Mononuclear cell (primary cell): ENCODE results near the gene C12orf57. TPM values are rescaled to one million over a fixed set of nuclear protein-coding genes. Genes with fewer than 3 reads are reported as not detected.

Experiments
- H3K27me3 ChIP-seq: 2 replicates; pipeline ENCODE4 v1.6.0; 2011; ENCODE audit warnings: low read length, control low read depth; ENCODE audit not compliant: insufficient read depth
- H3K4me1 ChIP-seq: 2 replicates; pipeline ENCODE4 v1.5.1; 2011; ENCODE audit warnings: mild to moderate bottlenecking, low read length, control low read depth; ENCODE audit not compliant: insufficient read depth
- H3K4me3 ChIP-seq: 2 replicates; pipeline ENCODE4 v1.5.1; 2011; ENCODE audit warnings: mild to moderate bottlenecking, low read length, moderate library complexity
- H3K9me3 ChIP-seq: 2 replicates; pipeline ENCODE4 v1.5.1; 2011; ENCODE audit warnings: low read depth, mild to moderate bottlenecking, control low read depth, low read length
- total RNA-seq: library from RNA; depleted of rRNA; stranded (reverse); fragments of >200 nt; gene quantifications from one replicate; pipeline ENCODE4 v1.2.3, GENCODE V29; 2012

The C12orf57 gene
- total RNA-seq, 1 donor = 274 TPM

GRCh38 chr12:6927379-6928021 is 16.3 kb upstream of the C12orf57 start, which contains the start of gene ATN1:
ATN1 (plus strand) TSS chr12:6927959; CDS start chr12:6934002, 6,043 bp downstream.
- H3K4me3 ChIP-seq = peak within 1 kb of the TSS; percentile 50
- peaks cover 50% of the 10 kb centered on the region for H3K4me1 ChIP-seq
- no peaks in the 10 kb centered on the region for H3K9me3 ChIP-seq
- H3K27me3 ChIP-seq = peaks cover 4% of the 10 kb centered on the region

DNA sequence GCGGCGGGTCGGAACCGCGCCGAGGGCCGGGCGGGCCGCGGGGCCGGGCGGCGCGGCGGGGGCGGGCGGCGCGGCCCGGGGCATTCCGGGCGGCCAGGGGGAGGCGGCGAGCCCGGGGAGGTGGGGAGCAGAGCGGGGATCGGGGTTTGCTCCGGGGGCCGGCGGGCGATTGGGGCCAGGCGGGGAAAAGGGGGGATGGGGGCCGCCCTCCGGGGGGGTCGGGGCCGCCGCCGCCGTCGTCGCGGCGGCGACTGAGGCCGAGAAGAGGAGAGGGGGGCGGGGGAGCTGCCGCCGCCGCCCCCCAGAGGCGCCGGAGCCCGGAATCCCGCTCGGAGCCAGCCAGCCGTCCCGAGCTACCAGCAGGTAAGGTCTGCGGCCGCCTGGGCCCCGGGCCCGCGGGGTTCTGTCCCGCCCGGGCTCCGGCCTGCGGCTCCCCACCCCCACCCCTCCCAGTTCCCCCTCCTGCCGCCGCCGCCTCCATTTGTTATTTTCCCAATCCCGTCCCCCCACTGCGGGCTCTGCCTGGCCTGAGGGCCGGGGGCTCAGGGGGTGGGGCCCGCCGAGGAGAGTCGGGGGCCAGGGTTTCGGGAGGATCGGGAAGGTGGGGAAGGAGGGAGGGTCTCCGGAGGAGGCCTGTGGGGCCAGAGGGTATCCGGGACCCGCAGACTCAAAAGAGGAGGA is 15.7 kb upstream of the C12orf57 start:
- Histone ChIP-seq H3K27me3 (peaks cover 4% of the 10 kb centered on the region), H3K4me3 (peak overlapping the region; percentile 31), H3K4me1 (peaks cover 43% of the 10 kb centered on the region), H3K9me3 (no peaks in the 10 kb centered on the region)

DNA sequence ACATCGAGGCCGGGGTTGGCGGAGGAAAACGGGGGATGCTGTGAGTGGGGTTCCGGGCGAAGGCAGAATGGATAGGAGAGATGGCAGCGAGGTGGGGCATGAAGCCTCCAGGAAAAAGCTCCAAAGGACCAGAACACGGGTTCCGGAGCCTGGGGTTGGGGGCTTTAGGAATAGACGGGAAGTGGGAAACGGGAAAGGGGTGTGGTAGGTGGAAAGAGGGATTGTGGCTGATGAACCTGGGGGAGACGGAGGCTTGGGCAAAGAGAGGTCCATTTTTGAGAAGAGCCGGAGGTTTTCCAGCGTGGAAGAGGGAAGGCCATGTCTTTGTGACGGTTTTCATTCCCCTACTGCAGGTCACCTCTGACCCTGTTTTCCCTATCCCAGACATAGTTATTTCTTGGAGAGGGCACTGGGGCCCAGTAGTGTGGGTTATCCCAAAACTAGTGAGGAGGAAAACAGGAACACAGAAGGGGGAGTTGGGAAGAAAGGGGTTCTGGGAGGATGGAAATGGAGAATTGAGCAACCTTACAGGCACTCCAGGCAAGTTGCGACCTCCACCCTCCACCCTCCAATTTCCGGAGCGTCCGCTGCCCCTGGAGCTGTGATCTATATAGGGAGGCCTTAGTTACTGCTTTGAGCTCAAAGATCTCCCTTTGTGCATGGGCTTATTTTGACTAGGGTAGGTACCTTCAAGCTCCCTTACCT is 15.0 kb upstream of the C12orf57 start:
- Histone ChIP-seq H3K27me3 (peaks cover 4% of the 10 kb centered on the region), H3K9me3 (no peaks in the 10 kb centered on the region), H3K4me1 (peaks cover 37% of the 10 kb centered on the region), H3K4me3 (peak overlapping the region; percentile 31)

DNA sequence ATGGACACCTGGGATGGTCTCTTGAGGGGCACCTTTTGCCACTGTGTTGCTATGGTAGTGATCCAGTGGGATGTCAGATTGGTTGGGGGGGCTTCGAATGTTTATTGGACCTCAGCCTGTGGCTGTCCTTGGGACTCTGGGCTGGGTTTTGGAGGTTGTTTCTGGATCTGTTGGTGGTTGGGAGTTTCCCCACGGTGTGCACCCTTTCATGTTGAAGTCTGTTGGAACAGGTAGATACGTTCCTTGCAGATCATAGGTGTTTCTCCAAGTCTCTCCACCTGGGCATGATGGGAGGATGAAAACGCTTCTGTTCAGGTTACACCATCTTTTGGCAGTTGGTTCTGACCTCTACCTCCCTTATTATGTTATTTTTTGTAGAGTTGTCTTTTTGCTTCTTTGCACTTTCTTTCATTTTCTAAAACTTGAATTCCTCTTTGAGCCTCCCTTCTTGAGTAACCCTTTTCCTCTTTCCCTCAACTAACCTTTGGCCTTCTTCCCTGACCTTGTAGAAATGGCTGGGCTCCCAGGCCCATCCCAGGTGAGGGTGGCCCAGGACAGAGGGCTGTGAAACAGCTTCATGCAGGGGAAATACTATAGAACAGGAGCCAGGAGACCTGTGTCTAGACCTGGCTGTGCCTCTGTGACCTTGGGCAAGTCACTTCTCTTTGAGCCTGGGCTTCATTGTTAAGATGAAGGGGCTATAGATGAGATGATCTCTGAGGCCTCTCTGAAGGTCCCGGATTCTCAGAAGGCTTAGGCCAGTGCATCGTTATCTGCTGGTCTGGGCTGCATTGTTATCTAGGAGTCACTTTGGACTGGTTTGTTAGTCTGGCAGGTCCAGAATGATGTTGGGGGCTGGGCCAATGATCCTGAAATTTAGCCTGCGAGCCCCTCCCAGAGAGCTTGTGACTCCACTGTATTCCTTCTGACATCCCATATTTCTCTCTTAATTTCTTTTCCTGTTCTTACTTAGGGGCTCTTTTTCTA is 14.1 kb upstream of the C12orf57 start:
- Histone ChIP-seq H3K9me3 (no peaks in the 10 kb centered on the region), H3K4me1 (peaks cover 28% of the 10 kb centered on the region), H3K27me3 (peaks cover 4% of the 10 kb centered on the region), H3K4me3 (no peak overlapping the region)

- H3K9me3 ChIP-seq = no peaks in the 10 kb centered on the region
- peaks cover 43% of the 10 kb centered on the region for H3K4me1 ChIP-seq
- H3K27me3 ChIP-seq = peaks cover 4% of the 10 kb centered on the region
- no peak overlapping the region for H3K4me3 ChIP-seq
These were observed 11.1 kb upstream of the C12orf57 start for GRCh38 chr12:6932766-6933165.

DNA sequence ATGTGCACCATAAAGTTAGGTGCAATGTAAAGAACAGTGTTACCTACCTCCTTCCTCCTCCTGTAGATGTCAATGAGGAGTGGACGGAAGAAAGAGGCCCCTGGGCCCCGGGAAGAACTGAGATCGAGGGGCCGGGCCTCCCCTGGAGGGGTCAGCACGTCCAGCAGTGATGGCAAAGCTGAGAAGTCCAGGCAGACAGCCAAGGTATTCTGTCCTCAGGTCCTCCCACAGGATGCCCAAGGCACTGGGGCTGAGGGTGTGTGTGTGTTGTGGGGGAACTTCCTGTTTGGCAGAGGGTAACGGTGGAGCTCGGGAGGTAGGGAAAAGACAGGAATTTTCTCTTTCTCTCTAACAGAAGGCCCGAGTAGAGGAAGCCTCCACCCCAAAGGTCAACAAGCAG is 9.7 kb upstream of the C12orf57 start:
- Histone ChIP-seq H3K9me3 (no peaks in the 10 kb centered on the region), H3K4me3 (no peak overlapping the region), H3K4me1 (peaks cover 42% of the 10 kb centered on the region), H3K27me3 (peaks cover 1% of the 10 kb centered on the region)

DNA sequence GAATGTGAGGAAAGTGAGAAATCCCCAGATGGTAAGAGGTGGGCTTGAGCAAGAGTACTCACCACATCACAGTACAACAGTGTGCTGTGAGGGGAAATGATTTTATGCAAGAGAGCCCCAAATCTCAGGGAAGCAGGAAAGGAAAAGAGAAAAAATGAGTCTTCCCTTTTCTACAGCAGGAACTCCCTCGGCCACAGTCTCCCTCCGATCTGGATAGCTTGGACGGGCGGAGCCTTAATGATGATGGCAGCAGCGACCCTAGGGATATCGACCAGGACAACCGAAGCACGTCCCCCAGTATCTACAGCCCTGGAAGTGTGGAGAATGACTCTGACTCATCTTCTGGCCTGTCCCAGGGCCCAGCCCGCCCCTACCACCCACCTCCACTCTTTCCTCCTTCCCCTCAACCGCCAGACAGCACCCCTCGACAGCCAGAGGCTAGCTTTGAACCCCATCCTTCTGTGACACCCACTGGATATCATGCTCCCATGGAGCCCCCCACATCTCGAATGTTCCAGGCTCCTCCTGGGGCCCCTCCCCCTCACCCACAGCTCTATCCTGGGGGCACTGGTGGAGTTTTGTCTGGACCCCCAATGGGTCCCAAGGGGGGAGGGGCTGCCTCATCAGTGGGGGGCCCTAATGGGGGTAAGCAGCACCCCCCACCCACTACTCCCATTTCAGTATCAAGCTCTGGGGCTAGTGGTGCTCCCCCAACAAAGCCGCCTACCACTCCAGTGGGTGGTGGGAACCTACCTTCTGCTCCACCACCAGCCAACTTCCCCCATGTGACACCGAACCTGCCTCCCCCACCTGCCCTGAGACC is 8.2 kb upstream of the C12orf57 start:
- H3K4me1 ChIP-seq = peaks cover 32% of the 10 kb centered on the region
- no peak overlapping the region for H3K4me3 ChIP-seq
- no peaks in the 10 kb centered on the region for H3K27me3 ChIP-seq
- no peaks in the 10 kb centered on the region for H3K9me3 ChIP-seq

DNA sequence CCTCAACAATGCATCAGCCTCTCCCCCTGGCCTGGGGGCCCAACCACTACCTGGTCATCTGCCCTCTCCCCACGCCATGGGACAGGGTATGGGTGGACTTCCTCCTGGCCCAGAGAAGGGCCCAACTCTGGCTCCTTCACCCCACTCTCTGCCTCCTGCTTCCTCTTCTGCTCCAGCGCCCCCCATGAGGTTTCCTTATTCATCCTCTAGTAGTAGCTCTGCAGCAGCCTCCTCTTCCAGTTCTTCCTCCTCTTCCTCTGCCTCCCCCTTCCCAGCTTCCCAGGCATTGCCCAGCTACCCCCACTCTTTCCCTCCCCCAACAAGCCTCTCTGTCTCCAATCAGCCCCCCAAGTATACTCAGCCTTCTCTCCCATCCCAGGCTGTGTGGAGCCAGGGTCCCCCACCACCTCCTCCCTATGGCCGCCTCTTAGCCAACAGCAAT is 7.6 kb upstream of the C12orf57 start:
- Histone ChIP-seq H3K4me3 (no peak overlapping the region), H3K9me3 (no peaks in the 10 kb centered on the region), H3K27me3 (no peaks in the 10 kb centered on the region), H3K4me1 (peaks cover 32% of the 10 kb centered on the region)

DNA sequence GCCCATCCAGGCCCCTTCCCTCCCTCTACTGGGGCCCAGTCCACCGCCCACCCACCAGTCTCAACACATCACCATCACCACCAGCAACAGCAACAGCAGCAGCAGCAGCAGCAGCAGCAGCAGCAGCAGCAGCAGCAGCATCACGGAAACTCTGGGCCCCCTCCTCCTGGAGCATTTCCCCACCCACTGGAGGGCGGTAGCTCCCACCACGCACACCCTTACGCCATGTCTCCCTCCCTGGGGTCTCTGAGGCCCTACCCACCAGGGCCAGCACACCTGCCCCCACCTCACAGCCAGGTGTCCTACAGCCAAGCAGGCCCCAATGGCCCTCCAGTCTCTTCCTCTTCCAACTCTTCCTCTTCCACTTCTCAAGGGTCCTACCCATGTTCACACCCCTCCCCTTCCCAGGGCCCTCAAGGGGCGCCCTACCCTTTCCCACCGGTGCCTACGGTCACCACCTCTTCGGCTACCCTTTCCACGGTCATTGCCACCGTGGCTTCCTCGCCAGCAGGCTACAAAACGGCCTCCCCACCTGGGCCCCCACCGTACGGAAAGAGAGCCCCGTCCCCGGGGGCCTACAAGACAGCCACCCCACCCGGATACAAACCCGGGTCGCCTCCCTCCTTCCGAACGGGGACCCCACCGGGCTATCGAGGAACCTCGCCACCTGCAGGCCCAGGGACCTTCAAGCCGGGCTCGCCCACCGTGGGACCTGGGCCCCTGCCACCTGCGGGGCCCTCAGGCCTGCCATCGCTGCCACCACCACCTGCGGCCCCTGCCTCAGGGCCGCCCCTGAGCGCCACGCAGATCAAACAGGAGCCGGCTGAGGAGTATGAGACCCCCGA is 7.0 kb upstream of the C12orf57 start:
- H3K9me3 ChIP-seq = no peaks in the 10 kb centered on the region
- no peaks in the 10 kb centered on the region for H3K27me3 ChIP-seq
- peak overlapping the region; percentile 71 for H3K4me3 ChIP-seq
- peaks cover 32% of the 10 kb centered on the region for H3K4me1 ChIP-seq

DNA sequence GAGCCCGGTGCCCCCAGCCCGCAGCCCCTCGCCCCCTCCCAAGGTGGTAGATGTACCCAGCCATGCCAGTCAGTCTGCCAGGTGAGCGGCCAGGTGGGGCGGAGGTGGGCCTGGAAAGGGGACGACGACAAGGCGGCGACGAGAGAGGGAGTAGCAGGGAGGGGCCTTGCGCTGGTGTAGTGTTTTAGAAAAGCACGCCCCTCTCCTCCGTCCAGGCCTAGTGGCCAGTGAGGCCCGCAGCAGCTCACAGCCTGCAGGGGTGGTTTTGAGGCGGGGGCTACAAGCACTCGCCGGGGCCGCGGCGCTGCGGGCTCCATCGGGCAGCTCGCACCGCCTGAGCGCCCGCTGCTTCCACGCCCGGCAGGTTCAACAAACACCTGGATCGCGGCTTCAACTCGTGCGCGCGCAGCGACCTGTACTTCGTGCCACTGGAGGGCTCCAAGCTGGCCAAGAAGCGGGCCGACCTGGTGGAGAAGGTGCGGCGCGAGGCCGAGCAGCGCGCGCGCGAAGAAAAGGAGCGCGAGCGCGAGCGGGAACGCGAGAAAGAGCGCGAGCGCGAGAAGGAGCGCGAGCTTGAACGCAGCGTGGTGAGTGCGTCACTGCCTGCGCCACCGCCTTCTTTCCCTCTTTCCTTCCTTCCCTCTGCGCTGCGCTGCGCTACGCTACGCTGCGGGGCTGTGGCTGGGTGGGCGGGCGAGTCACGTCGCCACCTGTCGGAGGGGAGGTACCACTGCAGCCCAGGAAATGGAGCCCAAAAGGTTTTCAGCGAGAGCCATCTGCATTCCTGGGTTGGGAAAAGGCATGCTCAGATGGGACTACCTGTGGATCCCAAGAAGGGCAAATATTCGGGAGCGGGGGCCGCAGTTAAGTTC is 6.1 kb upstream of the C12orf57 start:
- no peaks in the 10 kb centered on the region for H3K27me3 ChIP-seq
- H3K4me1 ChIP-seq = peaks cover 33% of the 10 kb centered on the region
- H3K4me3 ChIP-seq = peak overlapping the region; percentile 71
- no peaks in the 10 kb centered on the region for H3K9me3 ChIP-seq

DNA sequence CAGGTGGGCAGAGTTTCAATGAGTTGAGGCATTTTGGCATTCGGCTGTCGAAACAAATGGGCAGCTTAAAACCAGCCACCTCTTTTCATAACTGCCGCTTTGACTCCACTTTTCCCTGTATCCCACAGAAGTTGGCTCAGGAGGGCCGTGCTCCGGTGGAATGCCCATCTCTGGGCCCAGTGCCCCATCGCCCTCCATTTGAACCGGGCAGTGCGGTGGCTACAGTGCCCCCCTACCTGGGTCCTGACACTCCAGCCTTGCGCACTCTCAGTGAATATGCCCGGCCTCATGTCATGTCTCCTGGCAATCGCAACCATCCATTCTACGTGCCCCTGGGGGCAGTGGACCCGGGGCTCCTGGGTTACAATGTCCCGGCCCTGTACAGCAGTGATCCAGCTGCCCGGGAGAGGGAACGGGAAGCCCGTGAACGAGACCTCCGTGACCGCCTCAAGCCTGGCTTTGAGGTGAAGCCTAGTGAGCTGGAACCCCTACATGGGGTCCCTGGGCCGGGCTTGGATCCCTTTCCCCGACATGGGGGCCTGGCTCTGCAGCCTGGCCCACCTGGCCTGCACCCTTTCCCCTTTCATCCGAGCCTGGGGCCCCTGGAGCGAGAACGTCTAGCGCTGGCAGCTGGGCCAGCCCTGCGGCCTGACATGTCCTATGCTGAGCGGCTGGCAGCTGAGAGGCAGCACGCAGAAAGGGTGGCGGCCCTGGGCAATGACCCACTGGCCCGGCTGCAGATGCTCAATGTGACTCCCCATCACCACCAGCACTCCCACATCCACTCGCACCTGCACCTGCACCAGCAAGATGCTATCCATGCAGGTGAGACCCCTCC is 5.2 kb upstream of the C12orf57 start:
- H3K9me3 ChIP-seq = no peaks in the 10 kb centered on the region
- peaks cover 41% of the 10 kb centered on the region for H3K4me1 ChIP-seq
- H3K4me3 ChIP-seq = no peak overlapping the region

DNA sequence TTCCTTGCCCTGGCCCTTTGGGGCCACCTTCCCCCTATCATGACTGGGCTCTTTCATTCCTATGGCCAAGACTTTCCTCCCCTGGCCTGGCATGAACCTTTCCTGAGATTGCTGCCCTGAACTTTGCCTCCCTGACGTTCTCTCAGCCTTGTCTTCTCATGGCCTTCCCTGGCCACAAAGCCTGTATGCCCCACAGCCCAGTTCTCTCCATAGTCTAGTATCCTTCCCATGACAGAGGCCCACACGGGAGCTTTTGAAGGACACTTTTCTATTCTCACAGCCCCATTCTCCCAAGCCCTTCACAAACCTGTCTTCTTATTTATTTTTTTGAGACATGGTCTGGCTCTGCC is 4.7 kb upstream of the C12orf57 start:
- no peak overlapping the region for H3K4me3 ChIP-seq
- peaks cover 47% of the 10 kb centered on the region for H3K4me1 ChIP-seq
- no peaks in the 10 kb centered on the region for H3K9me3 ChIP-seq
- H3K27me3 ChIP-seq = no peaks in the 10 kb centered on the region

More for the DNA sequence above, 5.2 kb upstream of the C12orf57 start:
- H3K27me3 ChIP-seq = no peaks in the 10 kb centered on the region
